ENCODE results near the gene SLC43A2. TPM values are rescaled to one million over a fixed set of nuclear protein-coding genes. Genes with fewer than 3 reads are reported as not detected.

SLC43A2 gene
- total RNA-seq, 1 experiment from 2014 or later, result 6.8 TPM

DNA sequence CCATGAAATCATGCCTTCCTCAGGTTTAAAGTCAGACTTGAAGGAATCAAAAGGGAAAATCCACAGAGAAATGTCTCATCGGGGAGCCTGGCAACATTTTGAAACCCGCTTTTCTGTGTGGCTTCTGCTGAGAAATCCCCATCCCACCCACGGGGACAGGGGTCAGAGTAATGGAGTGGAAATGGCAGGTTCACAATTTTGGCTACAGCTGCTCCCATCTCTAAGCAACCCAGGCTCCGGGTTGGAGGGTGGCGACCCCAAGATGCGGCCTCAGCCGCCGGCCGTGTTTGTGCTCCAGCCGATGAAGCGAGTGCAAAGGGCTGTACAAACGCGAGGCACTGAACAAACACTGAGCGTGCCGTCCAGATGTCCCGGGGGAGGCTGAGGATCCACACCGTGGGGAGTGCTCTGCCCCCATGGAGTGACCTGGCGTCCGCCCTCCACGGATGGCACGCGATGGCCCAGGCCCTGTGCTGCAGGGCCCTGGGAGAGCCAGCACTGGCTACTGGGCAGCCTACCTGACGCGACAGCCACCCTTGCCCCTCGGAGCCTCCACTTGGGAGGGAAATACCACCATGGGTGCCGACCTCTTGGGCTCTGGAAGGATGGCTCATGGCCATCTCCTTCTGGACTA is 22.2 kb downstream of the SLC43A2 start:
- DNase-seq, result no peak
- Histone ChIP-seq H3F3A (ENCODE audit: insufficient read depth, low read depth) (no peaks in the 10 kb centered on the region), H3K4me2 (no peak overlapping the region), H3K4me3 (no peak overlapping the region), H3K9me2 (ENCODE audit: insufficient read depth) (no peaks in the 10 kb centered on the region), H2AFZ (no peak overlapping the region), H3K27ac (no peak overlapping the region), H4K20me1 (ENCODE audit: insufficient read depth) (no peaks in the 10 kb centered on the region), H3K9me3 (ENCODE audit: insufficient read depth, low read depth) (no peaks in the 10 kb centered on the region), H3K4me1 (replicated peaks; ENCODE audit: insufficient read depth) (no peaks in the 10 kb centered on the region), H3K36me3 (ENCODE audit: low read depth) (no peaks in the 10 kb centered on the region), H3K27me3 (ENCODE audit: insufficient read depth, low read depth) (no peaks in the 10 kb centered on the region), H3K79me2 (ENCODE audit: low read depth) (no peaks in the 10 kb centered on the region)
- TF ChIP-seq, protein P1, sequence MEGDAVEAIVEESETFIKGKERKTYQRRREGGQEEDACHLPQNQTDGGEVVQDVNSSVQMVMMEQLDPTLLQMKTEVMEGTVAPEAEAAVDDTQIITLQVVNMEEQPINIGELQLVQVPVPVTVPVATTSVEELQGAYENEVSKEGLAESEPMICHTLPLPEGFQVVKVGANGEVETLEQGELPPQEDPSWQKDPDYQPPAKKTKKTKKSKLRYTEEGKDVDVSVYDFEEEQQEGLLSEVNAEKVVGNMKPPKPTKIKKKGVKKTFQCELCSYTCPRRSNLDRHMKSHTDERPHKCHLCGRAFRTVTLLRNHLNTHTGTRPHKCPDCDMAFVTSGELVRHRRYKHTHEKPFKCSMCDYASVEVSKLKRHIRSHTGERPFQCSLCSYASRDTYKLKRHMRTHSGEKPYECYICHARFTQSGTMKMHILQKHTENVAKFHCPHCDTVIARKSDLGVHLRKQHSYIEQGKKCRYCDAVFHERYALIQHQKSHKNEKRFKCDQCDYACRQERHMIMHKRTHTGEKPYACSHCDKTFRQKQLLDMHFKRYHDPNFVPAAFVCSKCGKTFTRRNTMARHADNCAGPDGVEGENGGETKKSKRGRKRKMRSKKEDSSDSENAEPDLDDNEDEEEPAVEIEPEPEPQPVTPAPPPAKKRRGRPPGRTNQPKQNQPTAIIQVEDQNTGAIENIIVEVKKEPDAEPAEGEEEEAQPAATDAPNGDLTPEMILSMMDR (conservative IDR thresholded peaks at IDR 0.05), result no peak
- TF ChIP-seq EZH2 (IDR thresholded peaks at IDR 0.05; ENCODE audit: low read depth), result no peak
- ChIA-PET POLR2A (ENCODE audit: unreplicated experiment) (no interaction called here), CTCF (no interaction called here)
- intact Hi-C loops (cut with micrococcal nuclease; ENCODE audit: unreplicated experiment), result no loop called here
- BruUV-seq (replicated peaks), result no TSS peak

DNA sequence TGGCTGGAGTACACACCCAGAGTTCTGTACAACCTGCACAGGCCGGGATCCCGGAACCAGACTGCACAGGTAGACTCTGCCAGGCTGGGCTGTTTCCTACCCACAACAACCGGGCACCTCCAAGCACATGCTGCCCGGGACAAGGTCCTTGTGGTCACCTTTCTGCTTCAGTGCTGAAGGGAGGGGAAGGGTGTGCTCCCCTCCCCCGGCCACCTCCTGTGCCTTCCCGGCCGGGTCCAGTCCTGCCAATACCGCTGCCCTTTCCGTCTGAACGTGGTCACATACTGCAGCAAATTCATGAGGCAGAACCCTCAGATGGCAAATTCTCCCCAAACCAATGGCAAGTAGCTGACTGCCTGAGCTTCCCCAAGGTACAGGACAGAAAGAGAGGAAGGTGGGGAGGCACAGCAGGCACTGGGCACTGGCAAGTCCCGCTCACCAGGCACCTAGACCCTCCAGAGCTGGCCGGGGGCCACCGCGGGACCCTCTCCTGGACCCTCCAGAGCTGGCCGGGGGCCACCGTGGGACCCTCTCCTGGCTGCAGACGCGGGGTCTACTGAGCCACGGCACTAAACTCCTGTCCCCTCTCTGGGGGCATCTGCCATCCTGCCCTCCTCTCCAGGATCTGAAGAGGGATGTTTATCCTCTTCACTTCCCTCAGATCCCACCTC is 22.8 kb downstream of the SLC43A2 start:
- Histone ChIP-seq H3K4me1 (replicated peaks; ENCODE audit: insufficient read depth) (no peaks in the 10 kb centered on the region), H2AFZ (no peak overlapping the region), H3K9me2 (ENCODE audit: insufficient read depth) (no peaks in the 10 kb centered on the region), H3K4me2 (no peak overlapping the region), H3K27me3 (ENCODE audit: insufficient read depth, low read depth) (no peaks in the 10 kb centered on the region), H3K9me3 (ENCODE audit: insufficient read depth, low read depth) (no peaks in the 10 kb centered on the region), H3K36me3 (ENCODE audit: low read depth) (no peaks in the 10 kb centered on the region), H4K20me1 (ENCODE audit: insufficient read depth) (no peaks in the 10 kb centered on the region), H3K79me2 (ENCODE audit: low read depth) (no peaks in the 10 kb centered on the region), H3F3A (ENCODE audit: insufficient read depth, low read depth) (no peaks in the 10 kb centered on the region), H3K27ac (no peak overlapping the region), H3K4me3 (no peak overlapping the region)
- intact Hi-C loops (cut with micrococcal nuclease; ENCODE audit: unreplicated experiment), result no loop called here
- CTCF ChIA-PET, result no interaction called here
- no TSS peak for BruUV-seq (replicated peaks)
- POLR2A ChIA-PET (ENCODE audit: unreplicated experiment), result no interaction called here
- TF ChIP-seq, protein P1 (conservative IDR thresholded peaks at IDR 0.05), result no peak
- no peak for TF ChIP-seq EZH2 (IDR thresholded peaks at IDR 0.05; ENCODE audit: low read depth)
- DNase-seq, result no peak

DNA sequence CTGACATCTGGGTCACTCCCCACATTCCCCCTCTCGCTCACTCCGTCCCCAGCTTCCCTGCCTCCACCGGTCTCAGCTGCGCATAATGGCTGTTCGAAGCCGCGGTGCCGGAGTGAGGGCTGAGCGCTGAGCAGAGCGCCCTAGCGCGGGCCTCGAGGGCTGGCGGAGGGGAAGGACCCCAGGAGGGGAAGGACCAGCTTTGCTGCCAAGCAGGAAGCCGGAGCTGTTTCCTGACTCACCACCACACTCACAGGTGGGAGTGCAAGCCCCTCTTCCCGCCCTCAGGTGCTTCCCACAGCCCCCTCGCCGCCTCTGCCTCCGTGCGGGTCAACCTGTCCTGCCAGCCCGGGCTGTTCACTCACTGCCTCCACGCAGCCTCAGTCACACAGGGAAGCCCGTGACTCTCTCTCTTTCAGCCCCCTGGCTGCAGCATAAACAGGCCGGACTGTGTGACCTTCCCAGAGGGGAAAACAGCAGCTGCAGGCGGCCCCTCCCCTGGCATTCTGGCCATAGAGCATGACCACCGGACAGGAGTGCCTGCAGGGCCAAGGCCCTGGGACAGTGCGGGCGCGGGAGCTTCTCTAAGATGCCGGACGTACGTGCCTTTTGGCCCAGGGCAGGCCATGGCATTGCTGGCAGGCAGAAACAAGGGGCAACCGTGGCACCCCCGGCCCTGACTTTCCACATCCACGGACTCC is 23.7 kb downstream of the SLC43A2 start:
- TF ChIP-seq, protein P1 (conservative IDR thresholded peaks at IDR 0.05), result no peak
- no peak for TF ChIP-seq EZH2 (IDR thresholded peaks at IDR 0.05; ENCODE audit: low read depth)
- CTCF ChIA-PET, result interaction anchor here (0.6 kb wide), 1 partner anchor 328 kb away, joined by 4 read pairs; no protein-coding TSS in a partner anchor
- H3K27ac ChIP-seq, result no peak overlapping the region
- intact Hi-C loops (cut with micrococcal nuclease; ENCODE audit: unreplicated experiment), result no loop called here
- BruUV-seq (replicated peaks), result no TSS peak
- no peaks in the 10 kb centered on the region for H3K36me3 ChIP-seq (ENCODE audit: low read depth)
- no peak overlapping the region for H2AFZ ChIP-seq
- no peaks in the 10 kb centered on the region for H3K4me1 ChIP-seq (replicated peaks; ENCODE audit: insufficient read depth)
- H3K27me3 ChIP-seq (ENCODE audit: insufficient read depth, low read depth), result no peaks in the 10 kb centered on the region
- H3K4me2 ChIP-seq, result no peak overlapping the region
- H3K4me3 ChIP-seq, result no peak overlapping the region
- H3F3A ChIP-seq (ENCODE audit: insufficient read depth, low read depth), result no peaks in the 10 kb centered on the region
- H3K79me2 ChIP-seq (ENCODE audit: low read depth), result no peaks in the 10 kb centered on the region
- H4K20me1 ChIP-seq (ENCODE audit: insufficient read depth), result no peaks in the 10 kb centered on the region
- POLR2A ChIA-PET (ENCODE audit: unreplicated experiment), result no interaction called here
- no peak for DNase-seq
- no peaks in the 10 kb centered on the region for H3K9me2 ChIP-seq (ENCODE audit: insufficient read depth)
- H3K9me3 ChIP-seq (ENCODE audit: insufficient read depth, low read depth), result no peaks in the 10 kb centered on the region

All from PC-9 (cell line).